OCI-LY7 (cell line): ENCODE measurements around the gene ISCU. TPM values are rescaled to one million over a fixed set of nuclear protein-coding genes. Genes with fewer than 3 reads are reported as not detected.

ENCODE experiments used
- BruUV-seq: library from RNA; stranded (reverse); fragments of 400-500 nt; replicated peaks from 2 replicates; lab custom pipeline; 2021; lab: Mats Ljungman, UMichigan
- CTCF ChIA-PET: fragments of 300-600 bp; sonication (Branson Sonifier 250); formaldehyde crosslinking; loops from one replicate; lab custom pipeline; 2022; ENCODE audit warnings: antibody characterized with exemption; ENCODE audit not compliant: unreplicated experiment; lab: Charles Lee
- POLR2A ChIA-PET: fragments of 300-600 bp; sonication (Branson Sonifier 250); formaldehyde crosslinking; loops from one replicate; lab custom pipeline; 2022; ENCODE audit warnings: antibody characterized with exemption; lab: Charles Lee
- DNase-seq: peaks from one replicate; pipeline ENCODE4 v3.0.0-alpha.2; 2015; ENCODE audit warnings: low spot score
- H2AFZ ChIP-seq: fragments of 200-600 bp; sonication (generic), shearing (Covaris generic); 2 replicates; pipeline ENCODE4 v1.6.1; 2014; ENCODE audit warnings: mild to moderate bottlenecking, antibody characterized with exemption, low read length, moderate library complexity
- H3K27ac ChIP-seq: fragments of 200-600 bp; sonication (generic); 2 replicates; pipeline ENCODE4 v1.5.1; 2014; ENCODE audit warnings: mixed run types, low read depth, mild to moderate bottlenecking, moderate library complexity, low read length, inconsistent platforms; ENCODE audit not compliant: poor library complexity, severe bottlenecking
- H3K36me3 ChIP-seq: fragments of 200-600 bp; sonication (generic); 2 replicates; pipeline ENCODE4 v1.6.1; 2014; ENCODE audit warnings: mild to moderate bottlenecking, antibody characterized with exemption, low read length, moderate library complexity, mixed read lengths; ENCODE audit not compliant: insufficient read depth
- H3K4me1 ChIP-seq: fragments of 200-600 bp; sonication (generic); 2 replicates; pipeline ENCODE4 v1.5.1; 2014; ENCODE audit warnings: mild to moderate bottlenecking, low read length; ENCODE audit not compliant: insufficient read depth, poor library complexity, severe bottlenecking
- H3K4me2 ChIP-seq: fragments of 200-600 bp; sonication (generic); 2 replicates; pipeline ENCODE4 v1.6.1; 2014; ENCODE audit warnings: mild to moderate bottlenecking, low read length
- H3K4me3 ChIP-seq: fragments of 200-600 bp; sonication (generic); 2 replicates; pipeline ENCODE4 v1.5.1; 2014; ENCODE audit warnings: mild to moderate bottlenecking, low read depth, low read length; ENCODE audit not compliant: poor library complexity, severe bottlenecking
- H3K79me2 ChIP-seq: fragments of 200-600 bp; sonication (generic); 2 replicates; pipeline ENCODE4 v1.6.1; 2016; ENCODE audit warnings: low read depth, mild to moderate bottlenecking, low read length, moderate library complexity, mixed read lengths; ENCODE audit not compliant: insufficient read depth
- H3K9me2 ChIP-seq: fragments of 200-600 bp; sonication (generic); 2 replicates; pipeline ENCODE4 v1.6.1; 2016; ENCODE audit warnings: mild to moderate bottlenecking, low read length, mixed read lengths; ENCODE audit not compliant: insufficient read depth
- H3K9me3 ChIP-seq: fragments of 200-600 bp; sonication (generic); 2 replicates; pipeline ENCODE4 v1.6.1; 2014; ENCODE audit warnings: mild to moderate bottlenecking, mixed run types, low read length, mixed read lengths
- H4K20me1 ChIP-seq: fragments of 200-600 bp; sonication (generic); 2 replicates; pipeline ENCODE4 v1.6.1; 2014; ENCODE audit warnings: mild to moderate bottlenecking, antibody characterized with exemption, low read length, moderate library complexity, mixed read lengths; ENCODE audit not compliant: insufficient read depth
- CTCF ChIP-seq: fragments of 200-600 bp; sonication (generic); conservative IDR thresholded peaks from 2 replicates; pipeline ENCODE4 v1.5.1; 2014; ENCODE audit warnings: mild to moderate bottlenecking, antibody characterized with exemption, low read length, moderate library complexity, mixed read lengths
- EZH2phosphoT487 ChIP-seq: fragments of 200-600 bp; sonication (generic); IDR thresholded peaks from 2 replicates; pipeline ENCODE4 v1.6.1; 2018; ENCODE audit warnings: low read depth, borderline replicate concordance, mild to moderate bottlenecking, mixed run types, antibody characterized with exemption, low read length, moderate library complexity, mixed read lengths
- intact Hi-C: fragments of 100-400 bp; cut with micrococcal nuclease; formaldehyde crosslinking; loops from one replicate; pipeline ENCODE4 v1.10.0; 2022; ENCODE audit not compliant: unreplicated experiment
- total RNA-seq, 2 experiments: library from RNA; depleted of rRNA in 1 of 2; stranded (reverse); fragments of >200 nt in 1 of 2; shearing (Covaris generic) in 1 of 2; gene quantifications; 2 replicates each; pipeline ENCODE4 v1.2.3, GENCODE V29; 2014 to 2022

The ISCU gene
- total RNA-seq, 2 experiments from 2014 or later, result 123 to 146 TPM

- CTCF ChIA-PET, result interaction anchor here (0.6 kb wide), 1 partner anchor 18 kb away, joined by 3 read pairs; no protein-coding TSS in a partner anchor
- intact Hi-C loops, result no loop called here
- H3K4me3 ChIP-seq, result no peak overlapping the region
Observed at GRCh38 chr12:108610856-108611605, 48.6 kb downstream of the ISCU start.

GRCh38 chr12:108611884-108612415 is 49.6 kb downstream of the ISCU start:
- ChIA-PET CTCF (interaction anchor here (0.6 kb wide), 1 partner anchor 19 kb away, joined by 3 read pairs; no protein-coding TSS in a partner anchor), POLR2A (interaction anchor here (0.7 to 1.1 kb wide), 2 partner anchors 21 to 39 kb away, joined by 3 to 4 read pairs; partner anchors contain the start of gene SELPLG)
- Histone ChIP-seq H3K27ac (no peak overlapping the region), H3K9me3 (peaks cover 12% of the 10 kb centered on the region), H3K4me2 (no peak overlapping the region), H3K4me3 (no peak overlapping the region), H3K4me1 (peaks cover 11% of the 10 kb centered on the region), H3K36me3 (no peaks in the 10 kb centered on the region), H4K20me1 (no peaks in the 10 kb centered on the region), H3K79me2 (no peaks in the 10 kb centered on the region), H2AFZ (no peak overlapping the region), H3K9me2 (no peaks in the 10 kb centered on the region)
- intact Hi-C loops, result loop anchor here (1.0 kb wide), 1 partner anchor 191 kb away; no protein-coding TSS in a partner anchor
- TF ChIP-seq CTCF, result peak; percentile 82
- no peak for TF ChIP-seq EZH2phosphoT487
- BruUV-seq, result no TSS peak
- peak; percentile 73 for DNase-seq

More at GRCh38 chr12:108610856-108611605, 48.6 kb downstream of the ISCU start:
- no peak overlapping the region for H3K4me2 ChIP-seq
- no TSS peak for BruUV-seq
- no peak overlapping the region for H2AFZ ChIP-seq
- POLR2A ChIA-PET, result interaction anchor here (0.5 to 1.0 kb wide), 3 partner anchors 9 to 70 kb away, joined by 3 to 4 read pairs (median 4); partner anchors contain the start of gene TMEM119
- H3K9me3 ChIP-seq, result peaks cover 8% of the 10 kb centered on the region
- no peak overlapping the region for H3K27ac ChIP-seq
- no peaks in the 10 kb centered on the region for H3K9me2 ChIP-seq
- TF ChIP-seq EZH2phosphoT487, result no peak
- no peak for TF ChIP-seq CTCF
- no peaks in the 10 kb centered on the region for H3K36me3 ChIP-seq
- peaks cover 4% of the 10 kb centered on the region for H3K4me1 ChIP-seq
- no peaks in the 10 kb centered on the region for H4K20me1 ChIP-seq
- no peaks in the 10 kb centered on the region for H3K79me2 ChIP-seq
- DNase-seq, result no peak
